Esophagus muscularis mucosa (tissue), 4 donors: Measurements from ENCODE around the gene CSNK2A3. TPM values are rescaled to one million over a fixed set of nuclear protein-coding genes. Genes with fewer than 3 reads are reported as not detected.
"Not testable (repeated sequence)": the region's sequence is repeated elsewhere in the genome, so short reads cannot be mapped to it uniquely, and the experiment has no call there.

Experiments
- DNase-seq: peaks from one replicate; pipeline ENCODE4 v3.0.0-alpha.2; 2017; ENCODE audit errors: extremely low spot score
- H3K27ac ChIP-seq, 4 donors: fragments of 200-600 bp; sonication (generic); replicated peaks in 1 of 4; 1 replicate in 3 of 4; 2 replicates in 1 of 4; pipeline ENCODE4 v1.5.1; 2016 to 2019; ENCODE audit warnings: mild to moderate bottlenecking in 1 of 4
- H3K27me3 ChIP-seq, 4 donors: fragments of 200-600 bp; sonication (generic); one replicate each; pipeline versions ENCODE4 v1.5.1 to v1.6.0; 2016 to 2019
- H3K36me3 ChIP-seq, 4 donors: fragments of 200-600 bp; sonication (generic); one replicate each; pipeline ENCODE4 v1.5.1; 2016 to 2019
- H3K4me1 ChIP-seq, 4 donors: fragments of 200-600 bp; sonication (generic); one replicate each; pipeline ENCODE4 v1.5.1; 2016 to 2019
- H3K4me3 ChIP-seq, 4 donors: fragments of 200-600 bp; sonication (generic); 1 replicate in 2 of 4; 2 replicates in 2 of 4; pipeline ENCODE4 v1.5.1; 2016 to 2019; ENCODE audit warnings: mild to moderate bottlenecking in 4 of 4, moderate library complexity in 1 of 4
- H3K9me3 ChIP-seq, 4 donors: fragments of 200-600 bp; sonication (generic); 1 replicate in 3 of 4; 2 replicates in 1 of 4; pipeline ENCODE4 v1.5.1; 2016 to 2019
- EP300 ChIP-seq: sonication (generic); formaldehyde crosslinking; IDR thresholded peaks from one replicate; pipeline ENCODE4 v1.6.1; 2017; ENCODE audit warnings: antibody characterized with exemption
- POLR2A ChIP-seq: fragments of 450-650 bp; IDR thresholded peaks from one replicate; pipeline ENCODE4 v1.6.1; 2017; ENCODE audit warnings: antibody characterized with exemption, moderate library complexity, mild to moderate bottlenecking, low read depth
- POLR2AphosphoS5 ChIP-seq, 2 donors: sonication (generic); formaldehyde crosslinking; IDR thresholded peaks; one replicate each; pipeline ENCODE4 v1.6.1; 2017; ENCODE audit warnings: antibody characterized with exemption in 2 of 2
- WGBS: methylation state at CpG from one replicate; pipeline ENCODE4 v1.1.5; 2018; 5-methylcytosine and 5-hydroxymethylcytosine counted together
- intact Hi-C: fragments of 100-400 bp; cut with DNase I; formaldehyde crosslinking; loops from one replicate; pipeline ENCODE4 v1.15.1; 2023
- total RNA-seq, 4 donors: library from RNA; depleted of rRNA; stranded (reverse); fragments of >200 nt; gene quantifications; one replicate each; pipeline versions ENCODE4 v1.1.0 to v1.2.1, GENCODE V29; 2016
- TF ChIP-seq, protein P1 (sequence below), 3 experiments: fragments of 200-600 bp in 2 of 3; fragments of 450-650 bp in 1 of 3; sonication (generic) in 2 of 3; IDR thresholded peaks; one replicate each; pipeline ENCODE4 v1.5.1; 2017 to 2019; ENCODE audit warnings: antibody characterized with exemption in 3 of 3, mild to moderate bottlenecking in 2 of 3, moderate library complexity in 1 of 3

The CSNK2A3 gene
- total RNA-seq: 1 to 10 TPM in 2 of 4 donors, under 1 TPM in 2; 0.83 to 2.8 (median 1.1) TPM

DNA sequence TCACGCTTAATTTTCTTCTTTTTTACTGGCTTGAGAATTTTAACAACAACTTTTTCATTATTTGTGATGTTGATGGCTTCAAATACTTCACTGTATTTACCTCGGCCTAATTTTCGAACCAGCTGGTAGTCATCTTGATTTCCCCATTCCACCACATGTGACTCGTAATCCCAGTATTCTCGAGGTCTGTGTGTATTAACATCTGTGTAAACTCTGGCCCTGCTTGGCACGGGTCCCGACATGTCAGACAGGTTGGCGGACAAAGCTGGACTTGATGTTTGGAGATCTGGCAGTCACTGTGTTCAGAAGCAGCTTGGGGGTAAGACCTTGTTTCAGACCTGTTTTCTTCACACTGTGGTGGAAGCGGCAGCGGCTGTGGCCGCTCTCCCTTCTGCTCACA, at the start of gene CSNK2A3:
TSS of gene CSNK2A3 (minus strand) at position 373 of the 400 bp plus-strand sequence. CDS start at position 242, 131 bp downstream.
- H3K4me3 ChIP-seq, intact Hi-C loops, H3K9me3 ChIP-seq, H3K27ac ChIP-seq, DNase-seq, H3K36me3 ChIP-seq, H3K27me3 ChIP-seq: not testable (repeated sequence)
- TF ChIP-seq POLR2AphosphoS5 (IDR thresholded peaks at IDR 0.05): peak; percentile 38 to 50
- WGBS: 70% methylated on average over 10 of the region's 11 CpGs
- peaks cover 5 to 39% (median 27%) of the 10 kb centered on the region in 4 donors for H3K4me1 ChIP-seq

DNA sequence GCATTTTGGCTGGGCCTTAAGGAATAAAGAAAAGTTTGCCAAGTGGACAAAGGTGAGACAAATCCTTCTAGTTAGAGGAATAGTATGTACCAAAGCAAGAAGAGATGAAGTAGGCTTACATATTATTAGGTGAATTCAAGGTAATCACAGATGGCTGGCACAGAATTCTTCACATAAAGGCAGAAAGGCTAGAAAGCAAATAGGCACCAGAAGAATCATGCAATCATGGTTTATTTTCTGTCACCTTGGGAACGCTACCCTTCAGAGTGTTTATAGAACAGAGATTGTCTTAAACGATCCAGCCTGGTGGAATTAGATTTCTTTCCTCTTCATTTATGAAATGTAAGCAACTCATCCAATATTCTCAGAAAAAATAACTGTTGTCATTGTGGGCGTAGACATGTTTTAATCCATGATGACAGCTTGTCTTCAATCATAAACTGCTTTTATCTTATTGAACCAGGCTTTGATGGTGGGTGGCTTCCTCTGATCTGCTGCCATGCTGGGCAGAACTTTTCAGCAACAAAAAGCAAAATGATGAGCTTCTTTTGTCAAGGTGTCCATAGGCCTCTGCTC, 49.0 kb upstream of the CSNK2A3 start:
- intact Hi-C loops: no loop called here
- no peak for DNase-seq
- peaks cover 23 to 64% (median 51%) of the 10 kb centered on the region in 4 donors for H3K4me1 ChIP-seq
- WGBS: 41% methylated on average over 3 of the region's 3 CpGs
- TF ChIP-seq POLR2AphosphoS5 (IDR thresholded peaks at IDR 0.05) (peak in 1 of 2 donors; percentile 12), EP300 (no peak)
- H3K27ac ChIP-seq: peak overlapping the region; percentile 25 to 77 (median 55)
- no peaks in the 10 kb centered on the region for H3K27me3 ChIP-seq
- no peak overlapping the region for H3K4me3 ChIP-seq
- H3K36me3 ChIP-seq: no peaks in the 10 kb centered on the region
- no peaks in the 10 kb centered on the region for H3K9me3 ChIP-seq

DNA sequence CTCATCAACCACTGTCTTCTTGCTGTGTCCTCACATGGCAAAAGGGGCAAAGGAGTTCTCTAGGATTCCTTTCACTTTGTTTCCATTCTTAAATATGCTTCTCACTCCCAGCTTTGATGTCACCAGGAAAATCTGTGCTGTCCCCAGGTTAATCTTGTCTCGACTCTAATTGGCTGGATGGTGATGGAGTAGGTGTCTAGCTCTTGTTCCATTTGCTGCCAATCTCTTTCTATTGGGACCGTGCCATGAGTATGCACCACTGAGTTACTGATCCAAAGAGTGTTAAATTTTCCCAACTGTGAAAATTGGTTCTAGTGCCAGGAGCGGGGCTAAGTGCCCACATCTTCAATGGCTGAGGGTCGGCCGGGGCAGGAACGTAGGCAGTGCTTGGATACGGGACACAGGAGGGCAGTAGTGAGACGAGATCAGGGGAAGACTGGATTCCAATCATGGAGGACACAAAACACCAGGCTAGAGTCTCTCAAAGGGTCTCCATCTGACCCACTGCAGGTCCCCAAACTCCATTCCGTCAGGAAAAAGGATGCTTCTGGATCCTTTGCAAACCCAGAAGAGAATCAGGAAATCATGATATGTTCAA, 47.7 kb upstream of the CSNK2A3 start:
- no peak for DNase-seq
- Histone ChIP-seq H3K27ac (no peak overlapping the region), H3K4me1 (peaks cover 21 to 66% (median 52%) of the 10 kb centered on the region in 4 donors), H3K9me3 (no peaks in the 10 kb centered on the region), H3K27me3 (no peaks in the 10 kb centered on the region), H3K4me3 (no peak overlapping the region), H3K36me3 (no peaks in the 10 kb centered on the region)
- 89% methylated on average over 9 of the region's 9 CpGs for WGBS
- TF ChIP-seq POLR2AphosphoS5 (IDR thresholded peaks at IDR 0.05) (no peak), POLR2A (no peak), EP300 (no peak)
- TF ChIP-seq, protein P1, sequence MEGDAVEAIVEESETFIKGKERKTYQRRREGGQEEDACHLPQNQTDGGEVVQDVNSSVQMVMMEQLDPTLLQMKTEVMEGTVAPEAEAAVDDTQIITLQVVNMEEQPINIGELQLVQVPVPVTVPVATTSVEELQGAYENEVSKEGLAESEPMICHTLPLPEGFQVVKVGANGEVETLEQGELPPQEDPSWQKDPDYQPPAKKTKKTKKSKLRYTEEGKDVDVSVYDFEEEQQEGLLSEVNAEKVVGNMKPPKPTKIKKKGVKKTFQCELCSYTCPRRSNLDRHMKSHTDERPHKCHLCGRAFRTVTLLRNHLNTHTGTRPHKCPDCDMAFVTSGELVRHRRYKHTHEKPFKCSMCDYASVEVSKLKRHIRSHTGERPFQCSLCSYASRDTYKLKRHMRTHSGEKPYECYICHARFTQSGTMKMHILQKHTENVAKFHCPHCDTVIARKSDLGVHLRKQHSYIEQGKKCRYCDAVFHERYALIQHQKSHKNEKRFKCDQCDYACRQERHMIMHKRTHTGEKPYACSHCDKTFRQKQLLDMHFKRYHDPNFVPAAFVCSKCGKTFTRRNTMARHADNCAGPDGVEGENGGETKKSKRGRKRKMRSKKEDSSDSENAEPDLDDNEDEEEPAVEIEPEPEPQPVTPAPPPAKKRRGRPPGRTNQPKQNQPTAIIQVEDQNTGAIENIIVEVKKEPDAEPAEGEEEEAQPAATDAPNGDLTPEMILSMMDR (IDR thresholded peaks at IDR 0.05): no peak
- intact Hi-C loops: no loop called here

DNA sequence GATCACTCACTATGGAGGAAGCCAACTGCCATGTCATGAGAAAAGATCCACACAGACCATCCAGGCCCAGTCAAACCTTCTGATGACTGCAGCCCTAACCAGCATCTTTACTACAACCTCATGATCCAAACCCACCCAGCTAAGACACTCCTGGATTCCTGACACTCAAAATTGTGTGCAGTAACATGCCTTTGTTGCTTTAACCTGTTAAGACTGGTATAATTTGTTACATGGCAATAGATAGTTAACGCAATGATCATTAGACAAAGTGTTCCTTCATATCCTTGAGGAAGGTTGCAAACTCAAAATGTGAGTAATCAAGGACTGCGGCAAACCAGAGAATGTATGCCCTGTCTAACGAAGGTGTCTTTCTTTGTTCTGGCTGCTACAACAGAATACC, 47.1 kb upstream of the CSNK2A3 start:
- no peak overlapping the region for H3K27ac ChIP-seq
- H3K9me3 ChIP-seq: no peaks in the 10 kb centered on the region
- WGBS: 96% methylated on average over 3 of the region's 3 CpGs
- no peak for DNase-seq
- intact Hi-C loops: no loop called here
- no peaks in the 10 kb centered on the region for H3K27me3 ChIP-seq
- no peaks in the 10 kb centered on the region for H3K36me3 ChIP-seq
- no peak overlapping the region for H3K4me3 ChIP-seq
- peaks cover 21 to 68% (median 56%) of the 10 kb centered on the region in 4 donors for H3K4me1 ChIP-seq
- no peak for TF ChIP-seq EP300
- no peak for TF ChIP-seq POLR2AphosphoS5 (IDR thresholded peaks at IDR 0.05)
- TF ChIP-seq, protein P1 (IDR thresholded peaks at IDR 0.05): no peak
- TF ChIP-seq POLR2A: no peak

DNA sequence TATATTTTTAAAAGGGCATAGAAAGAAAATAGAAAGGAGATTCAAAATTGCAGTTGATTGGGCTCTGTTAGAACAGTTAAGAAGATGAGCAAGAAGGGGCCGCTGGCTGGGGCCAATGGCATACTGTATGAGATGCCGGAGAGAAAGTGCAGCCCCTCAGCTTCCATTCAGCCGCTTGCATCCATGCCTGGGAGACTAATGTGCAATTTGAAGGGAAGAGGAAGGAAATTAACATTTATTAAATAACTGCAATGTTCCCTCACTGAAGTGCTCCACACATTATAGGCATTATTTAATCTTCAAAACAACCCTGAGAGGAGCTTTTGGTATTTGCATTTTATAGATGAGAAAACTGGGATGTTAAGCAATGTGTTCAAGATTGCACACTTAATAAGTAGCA, 44.7 kb upstream of the CSNK2A3 start:
- DNase-seq: no peak
- intact Hi-C loops: no loop called here
- TF ChIP-seq, protein P1 (IDR thresholded peaks at IDR 0.05): no peak
- TF ChIP-seq POLR2AphosphoS5 (IDR thresholded peaks at IDR 0.05) (no peak), POLR2A (no peak), EP300 (no peak)
- WGBS: 97% methylated on average over 3 of the region's 3 CpGs
- Histone ChIP-seq H3K36me3 (no peaks in the 10 kb centered on the region), H3K4me3 (no peak overlapping the region), H3K4me1 (peaks cover 12 to 46% (median 36%) of the 10 kb centered on the region in 4 donors), H3K27ac (no peak overlapping the region), H3K9me3 (no peaks in the 10 kb centered on the region), H3K27me3 (no peaks in the 10 kb centered on the region)

DNA sequence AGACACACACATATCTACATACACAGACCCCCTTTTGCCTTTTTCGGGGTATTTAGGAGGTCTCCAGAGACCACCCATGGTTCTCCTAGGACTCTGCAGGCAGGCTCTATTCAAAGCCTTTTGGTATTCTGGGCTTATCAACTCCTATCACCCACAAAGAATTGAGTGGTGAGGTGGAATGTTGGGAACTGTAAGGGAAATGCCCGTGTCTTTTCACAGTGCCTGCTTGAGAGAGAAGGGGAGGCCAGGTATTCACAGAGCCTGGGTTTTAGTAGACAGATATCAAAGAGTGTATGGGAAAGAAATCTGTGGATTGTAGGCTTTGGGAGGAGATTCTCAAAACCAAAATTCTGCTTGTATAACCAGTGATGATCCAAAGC, 44.0 kb upstream of the CSNK2A3 start:
- H3K27ac ChIP-seq: peak overlapping the region; percentile 60 to 73 (median 69)
- H3K4me1 ChIP-seq: peaks cover 14 to 45% (median 33%) of the 10 kb centered on the region in 4 donors
- no peaks in the 10 kb centered on the region for H3K9me3 ChIP-seq
- H3K27me3 ChIP-seq: no peaks in the 10 kb centered on the region
- intact Hi-C loops: no loop called here
- 81% methylated on average over 2 of the region's 2 CpGs for WGBS
- no peak for DNase-seq
- H3K36me3 ChIP-seq: no peaks in the 10 kb centered on the region
- TF ChIP-seq POLR2A: no peak
- no peak for TF ChIP-seq POLR2AphosphoS5 (IDR thresholded peaks at IDR 0.05)
- TF ChIP-seq, protein P1 (IDR thresholded peaks at IDR 0.05): no peak
- no peak for TF ChIP-seq EP300
- H3K4me3 ChIP-seq: no peak overlapping the region
